G401.6 (cell line): Measurements from ENCODE around the gene RPL18.

Experiments
- FAIRE-seq: peaks from 2 replicates; lab custom pipeline; 2012; peaks lifted over from hg19 to GRCh38; lab: Jason Lieb, UNC

RPL18 gene

GRCh38 chr19:48629599-48630295 lies 10.8 kb upstream of the RPL18 start:
- peak; percentile 98 for FAIRE-seq

- no peak for FAIRE-seq
These were observed 10.3 kb upstream of the RPL18 start for GRCh38 chr19:48629297-48629598.

- no peak for FAIRE-seq
These were observed 9.7 kb upstream of the RPL18 start for GRCh38 chr19:48628486-48629296.

DNA sequence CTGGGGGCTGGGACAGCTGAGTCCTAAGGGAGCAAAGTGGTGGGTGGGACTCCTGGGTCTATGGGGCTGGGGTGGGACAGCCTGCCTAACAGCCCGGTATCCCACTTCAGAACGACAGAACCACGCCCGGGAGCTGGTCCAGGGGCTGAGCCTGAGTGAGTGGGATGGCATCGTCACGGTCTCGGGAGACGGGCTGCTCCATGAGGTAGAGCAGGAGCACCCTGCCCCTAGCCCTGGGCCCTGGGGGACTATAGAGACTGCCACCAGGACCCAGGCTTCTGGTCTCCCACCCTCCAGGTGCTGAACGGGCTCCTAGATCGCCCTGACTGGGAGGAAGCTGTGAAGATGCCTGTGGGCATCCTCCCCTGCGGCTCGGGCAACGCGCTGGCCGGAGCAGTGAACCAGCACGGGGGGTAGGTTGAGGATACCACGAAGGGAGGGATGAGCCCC lies 8.9 kb upstream of the RPL18 start:
- no peak for FAIRE-seq

DNA sequence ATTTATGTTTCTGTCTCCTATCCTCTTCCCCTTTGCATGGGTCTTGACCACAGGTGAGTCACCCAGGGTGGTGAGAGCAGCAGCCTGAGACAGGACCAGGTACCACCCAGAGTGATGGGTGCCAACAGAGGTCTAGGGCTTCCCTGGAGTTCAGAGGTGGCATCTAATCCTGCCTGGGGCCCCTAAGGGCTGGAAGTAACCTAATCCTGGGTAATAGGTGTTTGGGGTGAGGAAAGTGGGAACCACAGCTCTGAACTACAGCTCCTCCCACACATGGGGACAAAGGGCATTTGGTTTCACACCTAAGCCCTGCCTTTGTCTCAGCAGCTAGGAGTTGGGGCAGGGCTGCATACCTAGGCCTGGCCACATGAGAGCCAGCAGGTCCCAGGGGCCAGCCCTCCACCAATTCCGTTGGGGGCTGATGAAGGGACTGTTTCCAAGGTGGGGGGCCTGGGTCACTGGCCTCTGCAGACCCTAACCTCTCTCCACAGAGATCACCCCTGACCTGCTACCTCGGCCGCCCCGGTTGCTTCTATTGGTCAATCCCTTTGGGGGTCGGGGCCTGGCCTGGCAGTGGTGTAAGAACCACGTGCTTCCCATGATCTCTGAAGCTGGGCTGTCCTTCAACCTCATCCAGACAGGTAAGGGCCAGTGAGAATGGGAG lies 8.4 kb upstream of the RPL18 start:
- FAIRE-seq, result no peak

- no peak for FAIRE-seq
These were observed 6.9 kb upstream of the RPL18 start for GRCh38 chr19:48625891-48626327.

GRCh38 chr19:48624791-48625723 lies 6.1 kb upstream of the RPL18 start:
- FAIRE-seq, result no peak

DNA sequence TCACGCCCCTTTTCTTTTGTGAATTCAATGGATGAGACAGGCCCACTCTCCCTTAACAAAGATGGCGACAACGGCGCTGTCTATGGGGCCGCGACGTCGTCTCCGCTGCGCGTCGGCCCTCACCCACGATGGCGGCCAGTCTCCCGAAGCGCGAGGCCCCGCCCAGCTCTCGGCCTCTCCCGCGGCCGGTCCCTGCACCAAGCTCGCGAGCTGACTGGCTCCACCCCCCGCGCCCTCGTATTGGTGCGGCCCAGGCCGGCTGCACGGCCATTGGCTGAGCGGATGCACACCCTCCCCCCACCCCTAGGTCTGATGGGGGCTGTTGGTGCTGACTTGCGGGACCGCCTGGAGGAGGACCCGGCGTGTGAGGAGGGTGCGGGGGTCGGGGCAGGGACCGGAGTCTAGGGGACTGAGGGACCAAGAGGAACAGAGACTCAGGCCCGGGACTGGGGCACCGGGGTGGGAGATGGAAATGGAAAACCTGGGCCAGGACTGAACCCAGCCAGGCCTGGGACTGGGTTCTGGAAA lies 5.2 kb upstream of the RPL18 start:
- FAIRE-seq, result peak; percentile 96

- FAIRE-seq, result no peak
These were observed 4.6 kb upstream of the RPL18 start for GRCh38 chr19:48623556-48624066.

DNA sequence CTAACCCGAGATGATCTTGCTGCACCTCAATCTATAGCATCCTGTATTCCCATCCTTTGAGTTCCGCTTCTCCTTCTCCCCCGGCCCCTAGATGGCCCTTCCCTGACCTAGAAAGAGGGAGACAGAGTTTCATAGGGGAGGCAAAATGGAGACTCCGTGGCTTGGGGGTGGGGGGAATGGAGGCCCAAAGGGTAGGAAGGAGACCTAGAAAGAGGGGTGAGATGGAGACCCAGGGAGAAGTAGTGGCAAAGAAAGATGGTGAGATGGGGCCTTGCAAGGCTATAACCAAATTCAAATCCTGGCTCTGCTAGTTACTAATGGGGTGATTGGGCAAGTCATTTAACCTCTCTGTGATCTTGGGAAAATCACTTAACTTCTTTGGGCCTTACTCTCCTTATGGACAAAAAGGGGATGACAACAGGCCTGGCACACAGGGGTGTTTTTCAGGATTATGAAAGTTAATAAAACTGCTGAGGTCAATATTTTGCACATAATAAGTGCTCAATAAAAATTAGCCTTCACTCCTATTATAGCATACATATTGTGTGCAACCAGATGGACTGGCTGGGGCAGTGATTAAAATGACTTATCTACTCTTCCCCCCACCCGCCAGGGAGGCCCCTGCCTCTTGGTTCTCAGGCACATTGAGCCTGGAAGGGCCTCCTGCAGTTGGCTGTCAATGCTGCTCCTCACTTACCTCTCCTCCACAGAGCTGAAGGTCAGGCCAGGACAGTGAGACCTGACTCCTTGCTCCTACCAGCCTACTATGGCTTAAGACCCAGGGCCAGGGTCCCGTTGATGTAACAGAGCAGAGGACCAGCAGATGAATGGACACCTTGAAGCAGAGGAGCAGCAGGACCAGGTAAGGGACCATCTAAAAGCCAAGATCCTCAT lies 961 bp upstream of the RPL18 start:
- no peak for FAIRE-seq

GRCh38 chr19:48618278-48618915 lies 581 bp downstream of the RPL18 start:
- no peak for FAIRE-seq

DNA sequence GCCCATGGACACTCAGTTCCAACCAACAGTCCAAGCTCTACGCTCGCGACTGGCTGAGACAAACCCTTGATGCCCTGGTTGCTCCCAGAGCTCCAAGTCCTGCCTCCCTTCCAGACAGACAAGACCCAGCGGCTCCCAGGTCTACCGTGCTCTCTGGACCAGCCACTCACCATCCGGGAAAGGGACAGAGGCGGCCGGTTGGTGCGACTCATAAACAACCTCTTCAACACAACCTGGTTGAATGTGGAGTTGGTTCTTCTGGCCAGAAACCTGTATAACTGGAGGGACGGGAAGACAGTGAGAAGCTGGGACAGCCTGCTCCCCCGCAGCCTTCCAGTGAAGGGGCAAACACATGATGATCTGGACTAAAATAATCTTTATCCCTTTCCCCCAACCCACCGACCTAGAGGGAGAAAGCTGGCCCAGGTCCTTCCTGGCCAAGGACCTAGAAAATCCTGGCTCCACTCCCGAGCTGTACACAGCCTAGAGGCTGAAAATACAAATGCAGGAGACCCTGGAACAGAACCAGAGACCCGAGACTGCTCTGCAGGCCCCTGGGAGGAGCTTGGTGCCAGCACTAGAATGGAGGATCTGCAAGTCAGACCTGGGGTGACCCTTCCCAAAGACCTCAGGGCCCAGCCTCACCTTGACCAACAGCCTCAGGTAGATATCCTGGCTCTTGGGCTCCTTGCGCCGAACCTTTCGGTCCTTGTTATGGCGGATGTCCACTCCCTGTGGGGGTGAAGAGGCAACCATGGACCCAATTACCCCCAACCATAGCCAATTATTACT lies 1.6 kb downstream of the RPL18 start:
- FAIRE-seq, result no peak

- no peak for FAIRE-seq
These were observed 2.4 kb downstream of the RPL18 start for GRCh38 chr19:48616491-48617056.

DNA sequence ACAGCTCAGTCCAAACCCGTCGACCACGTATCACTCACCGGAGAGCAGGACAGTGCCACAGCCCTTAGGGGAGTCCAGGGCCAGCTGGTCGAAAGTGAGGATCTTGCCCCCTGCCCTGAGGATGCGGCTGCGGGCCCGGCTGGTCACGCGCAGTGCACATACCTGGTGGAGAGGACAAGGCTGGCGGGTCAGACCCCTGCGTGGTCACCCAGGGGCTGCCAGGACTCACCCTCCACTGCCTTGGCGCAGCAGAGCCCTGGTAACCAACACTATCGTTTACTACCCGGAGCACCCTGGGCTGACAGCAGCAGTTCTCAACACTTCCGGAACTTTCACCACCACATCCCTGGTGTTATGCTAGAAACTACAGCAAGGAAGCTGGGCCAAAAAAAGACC lies 2.9 kb downstream of the RPL18 start:
- no peak for FAIRE-seq

DNA sequence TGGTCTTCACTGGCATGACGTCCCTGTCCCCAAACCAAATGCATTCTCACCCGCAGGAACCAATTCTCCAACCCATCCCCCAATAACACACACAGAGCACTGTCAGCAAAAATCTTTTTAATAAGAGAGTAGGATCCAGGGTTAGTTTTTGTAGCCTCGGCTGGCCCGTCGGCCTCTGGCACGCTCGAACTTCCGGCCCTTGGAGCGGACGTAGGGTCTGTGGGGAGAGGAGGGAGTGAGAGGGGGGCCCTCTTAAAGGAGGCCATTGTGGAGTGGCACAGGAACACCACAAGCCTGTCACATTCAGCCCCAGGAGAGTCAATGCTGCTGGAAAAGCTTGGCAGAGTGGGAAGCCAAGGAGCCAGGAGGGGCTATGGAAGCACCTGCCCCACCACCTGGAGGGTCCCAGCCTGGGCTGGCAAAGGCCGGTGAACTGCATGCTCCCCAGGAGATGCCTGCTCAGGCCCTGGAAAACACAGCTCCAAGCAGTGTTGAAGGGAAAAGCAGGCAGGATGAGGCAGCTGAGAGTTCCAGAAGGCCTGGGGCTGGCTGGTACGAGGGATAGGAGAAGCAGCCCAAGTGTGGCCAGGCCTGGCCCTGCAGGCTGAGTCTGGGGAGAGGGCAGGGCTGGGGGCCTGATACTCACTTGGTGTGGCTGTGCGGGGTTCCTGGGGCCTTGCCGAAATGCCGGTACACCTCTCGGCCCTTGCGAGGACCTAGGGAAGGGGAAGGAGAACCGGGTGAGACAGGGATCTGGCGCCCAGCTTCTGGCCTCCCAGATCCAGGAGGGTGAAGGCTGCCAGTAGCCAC lies 3.5 kb downstream of the RPL18 start:
- no peak for FAIRE-seq

- FAIRE-seq, result peak; percentile 34
These were observed 4.3 kb downstream of the RPL18 start, which contains the start of gene FAM83E for GRCh38 chr19:48614436-48615230. TSS of gene FAM83E (minus strand) at chr19:48615076. CDS start at chr19:48613372, 1,704 bp downstream.

DNA sequence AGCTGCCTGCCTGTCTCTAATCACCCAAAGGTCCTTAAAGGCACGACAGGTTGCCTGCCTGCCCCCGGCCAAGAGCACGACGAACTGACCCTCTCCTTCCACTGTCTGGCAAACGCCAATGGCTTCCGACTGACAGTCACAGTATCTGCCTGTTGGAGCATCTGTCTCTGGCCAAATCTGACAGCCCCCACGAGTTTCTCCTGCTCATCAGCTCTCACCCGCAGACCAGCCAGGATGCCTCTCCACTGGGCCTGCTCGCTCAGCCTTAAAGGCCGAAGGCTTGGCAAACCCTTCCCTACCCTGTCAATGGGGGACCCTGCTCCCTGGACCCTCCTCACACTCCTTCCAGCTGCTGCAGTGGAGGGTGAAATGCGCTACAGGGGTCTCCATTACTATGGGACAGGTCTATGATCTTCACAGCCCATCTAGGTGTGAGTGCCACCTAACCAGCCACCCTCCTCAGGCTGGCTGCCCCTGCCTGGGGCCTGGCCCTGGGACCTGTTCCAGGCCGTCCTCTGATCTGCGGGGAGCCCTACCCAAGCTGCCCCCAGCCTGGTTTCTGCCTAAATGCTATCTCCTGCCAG lies 5.0 kb downstream of the RPL18 start:
- no peak for FAIRE-seq
